Suprapubic skin (tissue), 4 donors: ENCODE measurements around the gene PALB2.

Source experiments
- EP300 ChIP-seq: sonication (generic); formaldehyde crosslinking; IDR thresholded peaks from one replicate; pipeline ENCODE4 v1.6.1; 2017; ENCODE audit warnings: antibody characterized with exemption
- POLR2A ChIP-seq, 2 donors: fragments of 450-650 bp; IDR thresholded peaks; one replicate each; pipeline ENCODE4 v1.6.1; 2017; ENCODE audit warnings: antibody characterized with exemption in 2 of 2, mild to moderate bottlenecking in 2 of 2, moderate library complexity in 2 of 2
- POLR2AphosphoS5 ChIP-seq, 3 donors: sonication (generic); formaldehyde crosslinking; IDR thresholded peaks; one replicate each; pipeline ENCODE4 v1.6.1; 2017; ENCODE audit warnings: antibody characterized with exemption in 3 of 3
- TF ChIP-seq, protein P1 (sequence below), 2 donors: fragments of 200-600 bp in 1 of 2; fragments of 450-650 bp in 1 of 2; sonication (generic) in 1 of 2; IDR thresholded peaks; one replicate each; pipeline ENCODE4 v1.5.1; 2016 to 2019; ENCODE audit warnings: antibody characterized with exemption in 2 of 2, mild to moderate bottlenecking in 1 of 2, moderate library complexity in 1 of 2

DNA sequence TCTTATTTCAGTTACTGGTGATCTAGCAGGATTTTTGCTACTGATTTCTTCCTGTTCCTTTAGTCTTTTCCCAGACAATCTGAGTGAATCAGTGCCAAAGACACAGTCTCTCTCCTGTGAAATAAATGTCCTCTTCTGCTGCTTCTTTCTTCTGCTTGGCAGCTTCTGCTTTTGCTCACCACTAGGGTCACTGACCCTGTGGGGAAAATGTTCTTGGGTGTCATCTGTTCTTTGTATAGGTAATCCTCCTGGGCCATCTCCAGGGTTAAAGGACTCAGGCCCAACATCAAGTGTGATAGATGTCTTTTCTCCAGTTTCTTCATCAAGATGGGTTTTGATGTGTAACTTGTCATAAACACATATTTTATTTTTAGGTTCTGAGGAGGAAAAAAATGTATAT lies 5.2 kb downstream of the PALB2 start:
- TF ChIP-seq POLR2A (IDR thresholded peaks at IDR 0.05) (no peak), EP300 (no peak), POLR2AphosphoS5 (IDR thresholded peaks at IDR 0.05) (no peak)
- TF ChIP-seq, protein P1, sequence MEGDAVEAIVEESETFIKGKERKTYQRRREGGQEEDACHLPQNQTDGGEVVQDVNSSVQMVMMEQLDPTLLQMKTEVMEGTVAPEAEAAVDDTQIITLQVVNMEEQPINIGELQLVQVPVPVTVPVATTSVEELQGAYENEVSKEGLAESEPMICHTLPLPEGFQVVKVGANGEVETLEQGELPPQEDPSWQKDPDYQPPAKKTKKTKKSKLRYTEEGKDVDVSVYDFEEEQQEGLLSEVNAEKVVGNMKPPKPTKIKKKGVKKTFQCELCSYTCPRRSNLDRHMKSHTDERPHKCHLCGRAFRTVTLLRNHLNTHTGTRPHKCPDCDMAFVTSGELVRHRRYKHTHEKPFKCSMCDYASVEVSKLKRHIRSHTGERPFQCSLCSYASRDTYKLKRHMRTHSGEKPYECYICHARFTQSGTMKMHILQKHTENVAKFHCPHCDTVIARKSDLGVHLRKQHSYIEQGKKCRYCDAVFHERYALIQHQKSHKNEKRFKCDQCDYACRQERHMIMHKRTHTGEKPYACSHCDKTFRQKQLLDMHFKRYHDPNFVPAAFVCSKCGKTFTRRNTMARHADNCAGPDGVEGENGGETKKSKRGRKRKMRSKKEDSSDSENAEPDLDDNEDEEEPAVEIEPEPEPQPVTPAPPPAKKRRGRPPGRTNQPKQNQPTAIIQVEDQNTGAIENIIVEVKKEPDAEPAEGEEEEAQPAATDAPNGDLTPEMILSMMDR (IDR thresholded peaks at IDR 0.05), result no peak
